COR-L47 (cell line): Measurements from ENCODE around the gene EFHC2.
"Not testable (repeated sequence)": the region's sequence is repeated elsewhere in the genome, so short reads cannot be mapped to it uniquely, and the experiment has no call there.

Experiments
- DNase-seq: peaks from one replicate; lab custom pipeline; 2025; lab: John Stamatoyannopoulos, UW

EFHC2 gene

DNA sequence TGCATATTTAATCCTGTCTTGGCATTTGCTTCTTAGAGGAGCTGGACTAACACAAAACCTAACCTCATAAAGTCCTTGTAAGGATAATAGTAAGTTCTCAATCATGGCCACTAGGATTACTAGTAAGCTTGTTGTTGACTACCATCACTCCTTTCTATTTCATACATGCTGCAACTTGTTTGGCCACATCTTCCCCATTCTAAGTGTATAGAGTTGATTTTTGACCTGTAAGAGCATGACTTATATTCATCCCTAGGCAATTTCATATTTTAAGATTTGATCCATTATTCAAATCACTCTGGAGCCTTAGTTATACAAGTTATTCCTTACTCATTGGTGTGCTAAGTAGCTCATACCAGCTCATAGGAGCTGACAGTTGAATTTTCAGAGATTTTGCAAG lies 109.4 kb downstream of the EFHC2 start:
- no peak for DNase-seq

- DNase-seq = no peak
Measured at GRCh38 chrX:44232081-44232480, 111.4 kb downstream of the EFHC2 start.

DNA sequence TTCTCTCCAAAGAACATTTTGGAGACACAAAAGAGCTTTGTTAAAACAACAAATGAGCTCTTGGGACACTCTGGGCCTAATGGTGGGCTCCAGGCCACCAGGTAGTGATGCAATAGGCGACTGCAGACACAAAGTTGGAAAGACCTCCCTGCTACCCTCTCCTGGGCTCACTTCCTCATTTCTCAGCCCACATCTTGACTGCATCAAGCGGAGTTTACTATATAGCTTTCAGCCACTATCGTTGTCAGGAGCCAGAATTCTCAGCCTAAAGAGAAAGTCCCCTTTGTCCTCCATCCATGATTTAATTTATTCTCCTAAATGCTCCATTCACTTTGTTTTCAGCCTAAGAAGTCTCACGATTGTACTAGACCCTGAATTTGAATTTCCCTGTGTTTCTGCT lies 114.9 kb downstream of the EFHC2 start:
- DNase-seq = no peak

DNA sequence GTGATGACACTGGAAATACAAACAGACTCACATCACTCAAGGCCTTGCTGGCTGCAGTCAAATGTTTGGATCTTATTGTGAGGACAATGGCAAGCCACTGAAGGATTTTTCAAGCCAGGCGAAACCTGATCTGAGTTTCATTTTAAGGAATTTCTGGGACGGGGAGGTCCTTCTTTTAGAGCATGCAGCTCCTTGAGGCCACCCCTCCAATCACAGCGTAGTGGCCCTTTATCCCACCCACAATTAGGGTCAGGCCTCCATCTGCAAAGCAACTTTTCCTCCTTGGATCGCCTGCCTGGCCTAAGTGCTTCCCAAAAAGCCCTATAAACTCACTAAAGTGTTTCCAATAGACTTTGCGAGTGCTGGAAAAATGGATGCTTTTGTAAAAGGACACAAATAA lies 115.5 kb downstream of the EFHC2 start:
- no peak for DNase-seq

DNA sequence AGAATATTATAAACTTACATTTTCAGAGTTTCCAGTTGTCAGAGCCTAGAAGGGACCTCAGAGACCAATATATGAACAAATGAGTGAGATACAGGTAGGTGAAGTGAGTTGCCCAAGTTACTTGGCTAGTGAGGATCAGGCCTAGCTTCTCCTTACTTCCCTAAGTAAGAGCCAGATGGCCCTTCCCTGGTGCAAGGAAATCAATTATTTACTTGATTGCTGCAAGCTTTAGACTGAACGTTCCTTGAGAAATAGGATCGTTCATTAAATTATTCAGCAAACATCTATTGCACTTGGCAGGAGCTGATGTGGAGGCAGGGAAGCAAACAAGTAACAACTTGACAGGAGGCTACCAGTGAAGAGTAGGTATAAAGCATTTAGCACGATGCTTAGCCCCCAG lies 117.8 kb downstream of the EFHC2 start:
- DNase-seq = no peak

DNA sequence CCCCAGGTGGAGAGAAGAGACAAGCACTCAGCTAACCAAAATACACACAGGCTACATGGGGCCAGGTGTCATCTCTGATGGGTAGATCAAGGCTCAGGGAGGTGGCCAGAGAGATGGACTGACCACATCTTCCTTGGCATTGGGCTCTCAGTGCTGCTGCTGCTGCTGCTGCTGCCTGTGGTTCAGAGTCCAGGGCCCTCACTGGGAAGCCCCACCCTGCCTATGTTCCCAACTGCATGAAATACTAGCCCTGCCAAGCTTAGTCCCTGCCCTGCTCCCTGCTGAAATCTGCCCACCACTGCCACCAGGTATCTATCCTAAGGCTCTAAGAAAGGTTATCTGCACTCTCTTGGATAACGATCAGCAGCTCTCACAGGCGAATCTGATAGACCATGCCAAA lies 118.7 kb downstream of the EFHC2 start:
- DNase-seq = no peak

- DNase-seq = no peak
Measured at GRCh38 chrX:44223150-44223549, 120.3 kb downstream of the EFHC2 start.

- DNase-seq = no peak
Measured at GRCh38 chrX:44218465-44218864, 125.0 kb downstream of the EFHC2 start.

GRCh38 chrX:44216171-44216570 lies 127.3 kb downstream of the EFHC2 start:
- DNase-seq = no peak

DNA sequence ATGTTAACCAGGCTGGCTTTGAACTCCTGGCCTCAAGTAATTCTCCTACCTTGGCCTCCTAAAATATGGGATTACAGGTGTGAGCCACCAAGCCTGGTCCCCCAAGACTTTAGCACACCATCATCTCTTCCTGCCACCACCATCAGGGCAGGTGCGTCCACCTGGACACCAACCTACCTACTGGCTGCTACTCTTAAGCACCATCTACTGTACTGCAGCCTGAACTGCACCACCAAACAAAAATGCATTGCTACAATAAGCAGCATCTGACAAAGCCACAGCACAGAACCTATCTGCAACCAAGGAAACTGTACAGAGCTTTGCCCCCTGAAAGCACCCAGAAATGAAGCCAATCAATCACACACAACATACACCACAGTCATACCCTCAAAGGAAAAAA lies 139.7 kb downstream of the EFHC2 start:
- peak; percentile 1 for DNase-seq

- DNase-seq = no peak
Measured at GRCh38 chrX:44202596-44202995, 140.9 kb downstream of the EFHC2 start.

DNA sequence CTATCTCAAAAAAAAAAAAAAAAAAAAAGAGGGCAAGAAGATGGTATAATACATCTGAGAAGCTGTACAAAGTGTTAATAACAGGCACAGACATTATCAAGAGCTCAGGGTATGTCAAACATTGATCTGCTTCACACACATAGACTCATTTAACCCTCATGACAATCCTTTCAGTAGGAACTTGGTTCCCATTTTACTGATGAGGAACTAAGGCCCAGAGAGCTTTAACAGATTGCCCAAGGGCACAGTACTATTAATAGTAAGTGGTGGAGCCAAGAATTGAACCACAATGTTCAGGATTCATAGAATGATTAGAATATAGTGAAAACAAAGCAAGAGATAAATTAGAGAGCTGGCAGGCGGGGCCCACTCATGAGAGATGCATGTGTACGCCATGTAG lies 154.4 kb downstream of the EFHC2 start:
- DNase-seq = no peak

GRCh38 chrX:44187915-44188314 lies 155.6 kb downstream of the EFHC2 start:
- DNase-seq = not testable (repeated sequence)

GRCh38 chrX:44183329-44183728 lies 160.1 kb downstream of the EFHC2 start:
- DNase-seq = peak; percentile 1

- peak; percentile 1 for DNase-seq
Measured at GRCh38 chrX:44178274-44179053, 165.0 kb downstream of the EFHC2 start.

- DNase-seq = no peak
Measured at GRCh38 chrX:44175455-44175854, 168.0 kb downstream of the EFHC2 start.

DNA sequence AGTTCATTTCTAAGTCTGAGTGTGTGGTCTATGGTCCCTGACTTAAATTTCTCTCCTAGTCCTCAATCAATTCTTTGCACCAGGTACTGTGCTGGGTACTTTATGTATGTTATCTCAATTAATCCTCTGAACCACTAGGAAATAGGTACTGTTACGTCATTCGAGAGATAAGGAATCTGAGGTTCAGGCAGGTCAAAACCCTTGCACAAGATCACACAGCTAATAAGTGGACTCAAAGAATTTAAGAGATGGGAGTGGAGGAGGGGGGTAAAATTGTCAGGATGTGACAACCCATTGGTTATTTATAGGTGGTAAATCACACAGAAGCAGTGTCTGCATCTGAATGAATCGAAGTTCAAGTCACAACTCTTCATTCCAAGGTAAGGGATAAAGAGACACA lies 169.4 kb downstream of the EFHC2 start:
- DNase-seq = no peak

- DNase-seq = no peak
Measured at GRCh38 chrX:44173219-44173618, 170.3 kb downstream of the EFHC2 start.

DNA sequence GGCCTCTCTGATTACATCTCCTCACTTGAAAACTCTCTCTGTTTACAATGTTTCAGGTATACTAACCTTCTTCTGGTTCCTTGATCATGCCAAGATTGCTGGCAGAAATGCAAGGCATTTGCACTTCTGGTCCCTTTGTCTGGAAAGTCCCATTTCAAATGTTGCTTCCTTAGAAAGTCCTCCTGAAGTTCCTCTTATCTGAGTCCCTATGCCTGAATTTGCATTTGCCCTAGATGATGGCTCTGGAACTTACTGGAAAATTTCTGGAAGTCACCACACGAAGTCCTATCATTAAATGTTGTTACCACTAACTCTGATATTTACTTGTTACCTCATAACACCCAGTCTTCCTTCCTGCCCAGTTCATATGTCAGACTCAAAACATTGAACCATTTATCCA lies 176.4 kb downstream of the EFHC2 start:
- DNase-seq = no peak

DNA sequence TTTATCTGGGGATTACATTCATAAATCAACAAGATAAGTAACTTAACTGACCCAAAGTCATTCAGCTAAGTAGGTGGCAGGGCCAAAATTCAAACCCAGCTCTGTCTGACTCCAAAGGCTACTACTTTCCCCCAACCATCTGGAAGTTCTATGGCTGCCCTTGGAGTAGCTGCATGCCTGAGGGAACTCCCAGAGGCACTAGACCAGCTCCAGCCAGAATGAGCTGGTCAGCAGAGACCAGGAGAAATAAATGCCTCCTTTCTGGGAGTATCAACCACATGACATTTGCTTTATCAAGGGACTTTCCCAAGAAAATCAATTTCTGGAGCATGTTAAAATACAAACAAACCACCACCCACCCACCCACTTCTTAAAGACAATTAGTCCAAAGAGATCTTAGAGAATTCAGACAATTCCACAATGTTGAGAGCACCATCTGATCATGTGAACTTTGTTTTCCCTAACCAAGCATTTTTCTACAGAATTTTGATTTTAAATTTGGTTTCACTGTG lies 180.5 kb downstream of the EFHC2 start:
- DNase-seq = no peak

GRCh38 chrX:44157858-44158257 lies 185.6 kb downstream of the EFHC2 start:
- DNase-seq = no peak

- no peak for DNase-seq
Measured at GRCh38 chrX:44157283-44157682, 186.2 kb downstream of the EFHC2 start.

DNA sequence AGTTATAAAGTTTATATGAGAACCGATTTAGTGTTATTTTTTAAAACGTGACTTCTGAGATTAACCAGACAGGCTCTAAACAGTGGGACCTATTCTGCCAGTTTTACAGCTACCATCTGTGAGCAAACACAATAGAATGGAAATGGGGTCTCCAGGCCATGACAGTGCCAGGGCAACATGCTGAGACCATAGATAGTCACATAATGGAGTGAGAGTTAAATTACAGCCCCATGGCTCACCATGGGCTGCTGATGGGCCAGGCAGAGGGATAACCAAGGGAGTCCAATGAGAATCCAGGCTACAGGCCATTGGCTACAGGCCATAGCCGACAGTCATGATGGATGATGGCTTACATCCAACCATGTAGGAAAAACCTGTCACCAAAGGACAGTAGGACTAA lies 186.7 kb downstream of the EFHC2 start:
- DNase-seq = no peak

DNA sequence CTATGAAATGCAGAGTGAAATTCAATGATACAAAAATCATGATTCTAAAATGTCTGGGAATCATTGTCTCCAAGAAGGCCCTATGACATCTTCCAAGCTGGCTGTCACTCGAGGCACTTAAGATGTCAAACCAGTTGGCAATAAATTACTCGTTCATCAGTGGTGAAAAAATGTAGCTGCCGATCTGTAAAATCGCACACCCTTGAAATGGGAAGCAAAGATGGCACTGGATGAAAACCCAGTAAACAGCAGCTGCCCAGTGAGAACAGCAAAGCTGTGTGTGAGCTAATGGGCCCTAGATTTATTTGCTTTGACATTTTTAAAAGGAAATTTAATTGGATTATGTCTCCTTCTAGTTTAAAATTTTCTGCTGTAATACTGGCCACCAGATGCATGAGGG lies 188.3 kb downstream of the EFHC2 start:
- no peak for DNase-seq
